DND-41 (cell line): ENCODE measurements around the gene NEAT1.
"Not testable (repeated sequence)": the region's sequence is repeated elsewhere in the genome, so short reads cannot be mapped to it uniquely, and the experiment has no call there.

Experiments used
- CTCF ChIP-seq: IDR thresholded peaks from 2 replicates; pipeline ENCODE4 v1.5.1; 2012; ENCODE audit warnings: borderline replicate concordance, low read length, moderate library complexity, mild to moderate bottlenecking; ENCODE audit not compliant: poor library complexity, severe bottlenecking; ENCODE audit errors: extremely low read depth
- EZH2 ChIP-seq: IDR thresholded peaks from 3 replicates; pipeline ENCODE4 v1.6.1; 2012; ENCODE audit warnings: borderline replicate concordance, low read depth, mild to moderate bottlenecking, moderate library complexity, low read length, inconsistent platforms; ENCODE audit not compliant: severe bottlenecking

- TF ChIP-seq CTCF, EZH2: not testable (repeated sequence)
Measured at GRCh38 chr11:65465471-65465870, 42.9 kb downstream of the NEAT1 start.
